ENCODE measurements around the gene BBS9.
"Not testable (repeated sequence)": the region's sequence is repeated elsewhere in the genome, so short reads cannot be mapped to it uniquely, and the experiment has no call there.

The BBS9 gene

GRCh38 chr7:33287738-33288137, 158.4 kb downstream of the BBS9 start:
- no peak for DNase-seq

- no peak for DNase-seq
These were observed 169.5 kb downstream of the BBS9 start for GRCh38 chr7:33298848-33299247.

- no peak for DNase-seq
These were observed 170.1 kb downstream of the BBS9 start for GRCh38 chr7:33299425-33299824.

GRCh38 chr7:33300131-33300530, 170.8 kb downstream of the BBS9 start:
- no peak for DNase-seq

- DNase-seq, result no peak
These were observed 171.4 kb downstream of the BBS9 start for GRCh38 chr7:33300742-33301141.

GRCh38 chr7:33303978-33304557, 174.7 kb downstream of the BBS9 start:
- DNase-seq, result not testable (repeated sequence)

- no peak for DNase-seq
These were observed 177.8 kb downstream of the BBS9 start for GRCh38 chr7:33307205-33307604.

GRCh38 chr7:33310546-33310945, 181.2 kb downstream of the BBS9 start:
- no peak for DNase-seq

- no peak for DNase-seq
These were observed 196.6 kb downstream of the BBS9 start for GRCh38 chr7:33325754-33326484.

GRCh38 chr7:33326485-33326848, 197.1 kb downstream of the BBS9 start:
- DNase-seq, result no peak

- no peak for DNase-seq
These were observed 198.1 kb downstream of the BBS9 start for GRCh38 chr7:33327427-33327826.

GRCh38 chr7:33334349-33334748, 205.0 kb downstream of the BBS9 start:
- DNase-seq, result peak; percentile 45

GRCh38 chr7:33336820-33337219, 207.5 kb downstream of the BBS9 start:
- no peak for DNase-seq

GRCh38 chr7:33339074-33339790, 209.9 kb downstream of the BBS9 start:
- DNase-seq, result no peak

GRCh38 chr7:33346055-33346454, 216.7 kb downstream of the BBS9 start:
- no peak for DNase-seq

- no peak for DNase-seq
These were observed 221.2 kb downstream of the BBS9 start for GRCh38 chr7:33350577-33350976.

GRCh38 chr7:33351709-33352108, 222.3 kb downstream of the BBS9 start:
- DNase-seq, result no peak

- no peak for DNase-seq
These were observed 224.8 kb downstream of the BBS9 start for GRCh38 chr7:33354201-33354600.

- no peak for DNase-seq
These were observed 226.0 kb downstream of the BBS9 start for GRCh38 chr7:33355386-33355785.

- DNase-seq, result no peak
These were observed 227.0 kb downstream of the BBS9 start for GRCh38 chr7:33356336-33356735.

GRCh38 chr7:33357846-33358245, 228.5 kb downstream of the BBS9 start:
- DNase-seq, result no peak

- no peak for DNase-seq
These were observed 240.5 kb downstream of the BBS9 start for GRCh38 chr7:33369888-33370287.

GRCh38 chr7:33373195-33373594, 243.8 kb downstream of the BBS9 start:
- no peak for DNase-seq

GRCh38 chr7:33379891-33380525, 250.6 kb downstream of the BBS9 start:
- no peak for DNase-seq

All from NCI-H1694 treated with DMSO at 0.1 percent for 48 hours (cell line).